Hepatic stellate cell (primary cell): ENCODE data around the gene BTBD10.

Source experiments
- DNase-seq: peaks from one replicate; pipeline ENCODE4 v3.0.0; 2011; ENCODE audit warnings: low spot score

BTBD10 gene

GRCh38 chr11:13462901-13463778 is at the start of gene BTBD10:
Gene BTBD10, minus strand, starts transcription at chr11:13463222. Its CDS starts 18,098 bp downstream, at chr11:13445124.
- peak; percentile 88 for DNase-seq

GRCh38 chr11:13503393-13503792 is 40.4 kb upstream of the BTBD10 start:
- no peak for DNase-seq

DNA sequence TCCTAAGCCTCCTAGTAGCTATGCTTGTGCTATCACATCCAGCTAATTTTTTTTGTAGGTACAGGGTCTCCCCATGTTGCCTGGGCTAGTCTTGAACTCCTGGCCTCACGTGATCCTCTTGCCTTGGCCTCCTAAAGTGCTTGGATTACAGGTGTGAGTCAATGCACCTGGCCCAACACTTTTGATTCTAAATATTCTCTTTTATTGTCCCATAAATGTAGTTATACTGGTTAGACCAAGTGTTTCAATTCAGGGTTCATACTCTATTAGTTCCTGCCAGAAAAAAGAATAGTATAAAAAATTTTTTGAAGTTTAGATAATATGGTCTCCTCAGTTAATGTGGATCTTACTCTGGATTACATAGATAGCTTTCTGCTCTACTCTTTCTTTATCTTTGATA is 39.5 kb upstream of the BTBD10 start:
- no peak for DNase-seq

- no peak for DNase-seq
Measured at GRCh38 chr11:13495929-13496328, 32.9 kb upstream of the BTBD10 start, which contains the start of gene PTH. Gene PTH, minus strand, starts transcription at chr11:13495997. Its CDS starts 3,142 bp downstream, at chr11:13492855.

DNA sequence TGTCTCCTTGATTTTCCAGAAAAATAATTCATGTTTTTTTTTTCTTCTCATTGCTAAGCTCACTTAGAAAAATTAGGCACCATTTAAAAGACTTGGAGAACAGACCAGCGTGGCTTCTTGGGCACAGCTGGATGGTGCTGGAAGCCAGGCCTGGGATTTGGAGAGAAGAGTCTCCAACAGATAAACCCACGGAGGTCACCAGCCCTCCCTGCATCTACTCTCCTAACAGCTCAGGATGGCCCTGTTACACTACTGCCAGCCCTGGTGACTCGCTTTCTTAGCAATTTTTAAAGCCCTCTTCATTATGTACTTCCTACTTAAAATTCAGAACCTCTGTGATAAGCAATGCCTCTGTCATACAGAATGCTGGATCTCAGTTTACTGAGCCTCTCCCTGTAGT is 31.0 kb upstream of the BTBD10 start:
- DNase-seq = no peak

GRCh38 chr11:13487661-13488030 is 24.6 kb upstream of the BTBD10 start:
- DNase-seq = no peak

- no peak for DNase-seq
Measured at GRCh38 chr11:13486926-13487660, 24.1 kb upstream of the BTBD10 start.

GRCh38 chr11:13480198-13480597 is 17.2 kb upstream of the BTBD10 start:
- no peak for DNase-seq

DNA sequence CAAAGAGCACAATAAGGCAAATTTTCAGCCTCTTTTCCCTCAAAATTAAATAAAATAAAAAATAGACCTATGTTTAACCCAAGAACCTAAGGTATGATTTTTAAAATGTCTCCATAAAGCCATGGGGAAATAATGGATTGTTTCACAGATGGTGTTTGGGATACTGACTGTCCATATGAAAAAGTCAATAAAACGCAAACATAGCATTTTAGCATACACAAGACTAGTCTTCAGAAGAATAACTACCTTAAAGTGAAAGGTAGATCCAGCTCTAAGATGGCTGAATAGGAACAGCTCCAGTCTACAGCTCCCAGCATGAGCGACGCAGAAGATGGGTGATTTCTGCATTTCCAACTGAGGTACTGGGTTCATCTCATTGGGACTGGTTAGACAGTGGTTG is 16.7 kb upstream of the BTBD10 start:
- DNase-seq = no peak

DNA sequence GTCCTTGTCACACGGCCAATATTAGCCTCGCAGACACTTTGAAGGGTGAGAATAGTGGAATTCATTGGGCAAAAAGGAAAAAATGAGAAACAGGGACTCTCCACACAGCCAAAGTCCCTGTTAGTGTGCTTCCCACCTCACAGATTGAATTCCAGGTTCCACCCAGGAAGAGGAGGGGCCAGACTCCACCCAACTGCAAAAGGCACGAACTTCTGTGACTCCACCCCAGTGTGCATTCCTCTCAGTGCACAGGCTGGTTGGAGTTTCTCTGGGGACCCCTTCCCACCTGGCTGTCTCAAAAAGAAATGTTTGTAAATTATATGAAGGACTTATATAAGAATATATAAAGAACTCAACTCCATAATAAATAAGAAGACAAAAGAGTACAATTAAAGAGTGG is 12.1 kb upstream of the BTBD10 start:
- no peak for DNase-seq

GRCh38 chr11:13473013-13473722 is 10.1 kb upstream of the BTBD10 start:
- no peak for DNase-seq

- DNase-seq = no peak
Measured at GRCh38 chr11:13468750-13469149, 5.7 kb upstream of the BTBD10 start.

DNA sequence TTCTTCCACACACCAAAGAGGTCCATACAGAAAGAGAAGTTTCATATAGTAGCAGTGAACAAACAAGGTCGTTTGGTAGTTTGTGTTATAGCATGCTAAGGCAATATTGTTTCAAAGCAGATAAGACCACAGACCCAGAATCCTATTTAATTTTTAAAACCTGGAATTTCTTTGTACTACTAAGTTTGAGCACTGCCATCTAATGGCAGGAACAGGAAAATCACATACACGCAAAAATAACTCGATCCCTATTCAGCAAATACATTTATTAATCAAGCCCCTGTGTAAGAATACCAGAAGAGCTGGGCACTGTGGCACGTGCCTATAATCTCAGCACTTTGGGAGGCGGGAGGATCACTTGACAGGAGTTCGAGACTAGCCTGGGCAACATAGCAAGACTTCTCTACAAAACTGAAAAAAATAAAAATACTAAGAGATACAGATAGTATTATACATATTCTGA is 2.9 kb upstream of the BTBD10 start:
- DNase-seq = peak; percentile 33

DNA sequence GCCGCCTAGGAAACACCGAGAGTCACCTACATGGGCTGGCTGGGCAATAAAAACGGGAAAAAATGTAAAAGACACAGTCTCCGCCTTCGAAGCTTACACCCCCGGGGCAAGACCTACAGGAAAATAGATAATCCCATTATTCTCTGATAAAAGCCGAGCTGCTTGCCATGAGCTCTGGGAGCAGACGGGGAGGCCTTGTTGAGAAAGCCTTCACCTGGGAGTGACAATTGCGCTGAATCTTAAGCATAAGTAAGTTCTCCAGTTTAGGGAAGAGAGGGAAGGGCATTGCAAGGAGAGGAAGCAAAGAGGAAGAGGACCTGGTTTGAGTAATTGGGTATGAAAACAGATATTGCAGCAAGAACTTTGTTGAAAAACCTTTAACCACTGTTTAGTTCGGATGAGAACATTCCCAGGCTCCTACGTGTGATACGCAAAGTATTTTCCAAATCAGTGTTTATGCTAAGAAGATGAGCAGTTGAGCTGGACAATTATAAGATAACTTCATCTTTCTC is 813 bp upstream of the BTBD10 start:
- no peak for DNase-seq

DNA sequence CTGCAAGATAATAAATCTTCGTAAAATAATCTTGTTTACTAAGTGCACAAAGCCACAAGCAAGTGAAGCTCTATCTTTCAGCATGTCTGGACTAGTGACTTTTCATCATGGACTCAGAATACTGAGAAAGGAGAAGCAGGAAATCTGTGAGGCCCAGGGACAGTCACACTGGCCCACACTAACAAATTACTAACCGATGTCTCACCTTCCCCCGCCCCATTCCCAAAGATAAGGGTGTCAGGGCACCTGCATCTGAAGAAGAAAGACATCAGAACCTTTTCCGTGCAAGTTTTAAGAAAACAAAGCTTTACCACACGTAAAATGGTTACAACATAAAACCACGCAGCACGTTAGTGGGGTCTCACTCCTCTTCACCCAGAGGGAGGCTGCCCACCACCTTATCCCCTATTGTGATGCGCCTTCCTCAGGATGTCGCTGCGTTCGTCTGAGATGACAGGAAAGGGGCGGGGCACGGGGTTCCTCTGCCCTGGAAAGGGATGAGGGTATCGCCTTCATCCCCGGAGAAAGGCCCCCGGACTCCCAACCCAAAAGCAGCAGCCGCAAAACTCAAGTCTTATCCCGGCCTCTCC is 616 bp downstream of the BTBD10 start:
- peak; percentile 43 for DNase-seq

GRCh38 chr11:13461291-13461690 is 1.7 kb downstream of the BTBD10 start:
- DNase-seq = no peak

- DNase-seq = no peak
Measured at GRCh38 chr11:13450832-13451397, 12.1 kb downstream of the BTBD10 start.

DNA sequence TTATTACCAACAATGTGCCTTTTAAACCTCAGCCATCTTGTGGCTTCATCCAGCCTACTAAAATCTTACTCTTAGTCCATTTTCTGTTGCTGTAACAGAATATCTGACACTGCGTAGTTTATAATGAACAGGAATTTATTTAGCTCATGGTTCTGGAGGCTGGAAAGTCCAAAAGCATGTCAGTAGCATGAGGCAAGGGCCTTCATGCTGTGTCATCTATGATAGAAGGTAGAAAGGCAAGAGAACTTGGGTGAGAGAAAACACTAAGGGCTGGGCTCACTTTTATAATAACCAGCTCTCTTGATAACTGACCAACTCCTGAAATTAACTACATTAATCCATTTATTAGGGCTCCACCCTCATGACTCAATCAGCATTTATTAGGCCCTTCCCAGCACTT is 13.5 kb downstream of the BTBD10 start:
- DNase-seq = no peak

- no peak for DNase-seq
Measured at GRCh38 chr11:13448876-13449275, 14.1 kb downstream of the BTBD10 start.

DNA sequence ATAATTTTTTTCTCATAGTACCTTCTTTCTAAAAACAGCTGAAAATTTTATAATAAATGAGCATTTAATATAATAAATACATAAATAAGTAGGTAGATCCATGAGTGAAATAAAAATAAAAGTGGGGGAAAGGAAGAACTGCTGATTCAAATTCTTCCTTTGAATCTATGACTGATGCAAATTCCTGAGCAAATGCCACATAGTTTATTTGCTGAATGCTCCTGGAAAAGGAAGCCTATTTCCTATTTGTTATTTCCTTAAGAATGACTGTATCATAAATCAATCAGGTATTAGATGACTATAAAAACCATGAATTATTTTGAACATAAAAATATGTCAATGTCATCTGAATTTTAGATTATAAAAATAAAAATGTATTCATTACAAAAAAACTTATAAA is 16.6 kb downstream of the BTBD10 start:
- DNase-seq = peak; percentile 12

GRCh38 chr11:13445588-13445987 is 17.4 kb downstream of the BTBD10 start:
- no peak for DNase-seq
